Activated CD4-positive, alpha-beta T cell treated with anti-CD3 and anti-CD28 coated beads, Interleukin-2, amount 50 U/mL, for 24 hours (primary cell): Measurements from ENCODE around the gene CHKB.
"Not testable (repeated sequence)": the region's sequence is repeated elsewhere in the genome, so short reads cannot be mapped to it uniquely, and the experiment has no call there.

Source experiments
- DNase-seq, 2 donors: peaks; one replicate each; pipeline ENCODE4 v3.0.0-alpha.2; 2020; ENCODE audit warnings: low read depth in 1 of 2, low spot score in 1 of 2

The CHKB gene

GRCh38 chr22:50582493-50583293 is at the start of gene CHKB:
TSS of gene CHKB (minus strand) at chr22:50582849. CDS start at chr22:50582781, 68 bp downstream.
- peak; percentile 94 to 97 for DNase-seq

GRCh38 chr22:50630376-50630775 is 47.7 kb upstream of the CHKB start:
- DNase-seq, result no peak

GRCh38 chr22:50628543-50629134 is 46.0 kb upstream of the CHKB start:
- DNase-seq, result no peak

- DNase-seq, result peak; percentile 52 to 65
Measured at GRCh38 chr22:50627642-50628542, 45.2 kb upstream of the CHKB start, which contains the start of gene ARSA. TSS of gene ARSA (minus strand) at chr22:50628152. CDS start at chr22:50627779, 373 bp downstream.

GRCh38 chr22:50626850-50627641 is 44.4 kb upstream of the CHKB start:
- DNase-seq, result no peak

GRCh38 chr22:50626314-50626849 is 43.7 kb upstream of the CHKB start:
- no peak for DNase-seq

- DNase-seq, result no peak
Measured at GRCh38 chr22:50625568-50626313, 43.1 kb upstream of the CHKB start.

- DNase-seq, result no peak
Measured at GRCh38 chr22:50625131-50625567, 42.5 kb upstream of the CHKB start.

- DNase-seq, result no peak
Measured at GRCh38 chr22:50624347-50625130, 41.9 kb upstream of the CHKB start.

- DNase-seq, result no peak
Measured at GRCh38 chr22:50622723-50623327, 40.2 kb upstream of the CHKB start.

- DNase-seq, result no peak
Measured at GRCh38 chr22:50621948-50622722, 39.5 kb upstream of the CHKB start.

GRCh38 chr22:50621356-50621880 is 38.8 kb upstream of the CHKB start:
- DNase-seq, result peak in 1 of 2 donors; percentile 31

- DNase-seq, result peak; percentile 55 to 63
Measured at GRCh38 chr22:50620593-50621355, 38.1 kb upstream of the CHKB start.

- not testable (repeated sequence) for DNase-seq
Measured at GRCh38 chr22:50614296-50614695, 31.6 kb upstream of the CHKB start.

- DNase-seq, result no peak
Measured at GRCh38 chr22:50613291-50613981, 30.8 kb upstream of the CHKB start.
